SJSA1 (cell line): Measurements from ENCODE around the gene TXNIP. TPM values are rescaled to one million over a fixed set of nuclear protein-coding genes. Genes with fewer than 3 reads are reported as not detected.

Experiments used
- DNase-seq, 2 experiments: peaks; one replicate each; pipeline ENCODE4 v3.0.0-alpha.2; 2015 to 2020; ENCODE audit warnings: low spot score in 2 of 2, low read depth in 1 of 2
- H3K27ac ChIP-seq: fragments of 250-450 bp; sonication (Bioruptor Pico); 2 replicates; pipeline ENCODE4 v1.5.1; 2020; ENCODE audit warnings: mild to moderate bottlenecking, moderate library complexity
- H3K27me3 ChIP-seq: fragments of 250-450 bp; sonication (Bioruptor Pico); replicated peaks from 2 replicates; pipeline ENCODE4 v1.5.1; 2020; ENCODE audit warnings: mild to moderate bottlenecking, moderate library complexity
- H3K36me3 ChIP-seq: fragments of 250-450 bp; sonication (Bioruptor Pico); 2 replicates; pipeline ENCODE4 v1.5.1; 2020; ENCODE audit warnings: mild to moderate bottlenecking
- H3K4me1 ChIP-seq: fragments of 250-450 bp; sonication (Bioruptor Pico); replicated peaks from 2 replicates; pipeline ENCODE4 v1.6.1; 2021; ENCODE audit warnings: mild to moderate bottlenecking
- H3K4me3 ChIP-seq: fragments of 250-450 bp; sonication (Bioruptor Pico); 2 replicates; pipeline ENCODE4 v1.5.1; 2020; ENCODE audit warnings: mild to moderate bottlenecking
- H3K9me3 ChIP-seq: fragments of 250-450 bp; sonication (Bioruptor Pico); replicated peaks from 2 replicates; pipeline ENCODE4 v1.5.1; 2020; ENCODE audit warnings: mild to moderate bottlenecking
- total RNA-seq: library from RNA; depleted of rRNA; stranded (reverse); fragments of >200 nt; shearing (Covaris generic); gene quantifications from 2 replicates; pipeline ENCODE4 v1.2.3, GENCODE V29; 2014

TXNIP gene
- total RNA-seq, 1 experiment from 2014 or later, result 82.5 TPM

GRCh38 chr1:145985129-145985501 is 11.3 kb downstream of the TXNIP start:
- H3K27me3 ChIP-seq, result no peaks in the 10 kb centered on the region
- no peak overlapping the region for H3K4me3 ChIP-seq
- H3K36me3 ChIP-seq, result no peaks in the 10 kb centered on the region
- peaks cover 38% of the 10 kb centered on the region for H3K4me1 ChIP-seq
- H3K27ac ChIP-seq, result peak overlapping the region; percentile 74
- H3K9me3 ChIP-seq, result no peaks in the 10 kb centered on the region
- DNase-seq, result no peak

GRCh38 chr1:145983960-145984830 is 12.2 kb downstream of the TXNIP start:
- Histone ChIP-seq H3K36me3 (no peaks in the 10 kb centered on the region), H3K27ac (peak overlapping the region; percentile 74; the same call in 1 of the 2 replicates), H3K9me3 (no peaks in the 10 kb centered on the region), H3K27me3 (no peaks in the 10 kb centered on the region), H3K4me3 (no peak overlapping the region), H3K4me1 (peaks cover 45% of the 10 kb centered on the region)
- DNase-seq, result no peak

- no peak for DNase-seq
- Histone ChIP-seq H3K27me3 (no peaks in the 10 kb centered on the region), H3K4me1 (peaks cover 55% of the 10 kb centered on the region), H3K9me3 (no peaks in the 10 kb centered on the region), H3K36me3 (no peaks in the 10 kb centered on the region), H3K4me3 (no peak overlapping the region), H3K27ac (no peak overlapping the region)
Observed at GRCh38 chr1:145983206-145983675, 13.1 kb downstream of the TXNIP start.

GRCh38 chr1:145982010-145982723 is 14.2 kb downstream of the TXNIP start:
- H3K4me3 ChIP-seq, result no peak overlapping the region
- H3K27ac ChIP-seq, result no peak overlapping the region
- peaks cover 62% of the 10 kb centered on the region for H3K4me1 ChIP-seq
- no peaks in the 10 kb centered on the region for H3K9me3 ChIP-seq
- 0 out of 2 replicates have a peak, but pooled peaks cover 4% of the 10 kb centered on the region for H3K36me3 ChIP-seq
- H3K27me3 ChIP-seq, result no peaks in the 10 kb centered on the region
- no peak for DNase-seq

GRCh38 chr1:145980457-145980994 is 15.9 kb downstream of the TXNIP start:
- H3K4me1 ChIP-seq, result peaks cover 49% of the 10 kb centered on the region

GRCh38 chr1:145979746-145980456 is 16.5 kb downstream of the TXNIP start:
- 0 out of 2 replicates have a peak, but pooled peaks cover 4% of the 10 kb centered on the region for H3K36me3 ChIP-seq
- no peaks in the 10 kb centered on the region for H3K27me3 ChIP-seq
- H3K27ac ChIP-seq, result peak overlapping the region; percentile 96
- no peak overlapping the region for H3K4me3 ChIP-seq
- H3K9me3 ChIP-seq, result no peaks in the 10 kb centered on the region
- peaks cover 42% of the 10 kb centered on the region for H3K4me1 ChIP-seq
- DNase-seq, result no peak

More at GRCh38 chr1:145980457-145980994, 15.9 kb downstream of the TXNIP start:
- Histone ChIP-seq H3K36me3 (0 out of 2 replicates have a peak, but pooled peaks cover 4% of the 10 kb centered on the region), H3K27ac (peak overlapping the region; percentile 96), H3K4me3 (no peak overlapping the region), H3K27me3 (no peaks in the 10 kb centered on the region), H3K9me3 (no peaks in the 10 kb centered on the region)
- no peak for DNase-seq

GRCh38 chr1:145978854-145979745 is 17.3 kb downstream of the TXNIP start:
- peak overlapping the region; percentile 96 for H3K27ac ChIP-seq
- peaks cover 36% of the 10 kb centered on the region for H3K4me1 ChIP-seq
- DNase-seq, result peak; percentile 98 to 99
- H3K27me3 ChIP-seq, result no peaks in the 10 kb centered on the region
- H3K4me3 ChIP-seq, result peak overlapping the region; percentile 8; the same call in 1 of the 2 replicates
- H3K9me3 ChIP-seq, result no peaks in the 10 kb centered on the region
- H3K36me3 ChIP-seq, result 0 out of 2 replicates have a peak, but pooled peaks cover 4% of the 10 kb centered on the region

GRCh38 chr1:145978471-145978853 is 17.9 kb downstream of the TXNIP start:
- H3K36me3 ChIP-seq, result 0 out of 2 replicates have a peak, but pooled peaks cover 4% of the 10 kb centered on the region
- no peaks in the 10 kb centered on the region for H3K9me3 ChIP-seq
- no peak overlapping the region for H3K4me3 ChIP-seq
- H3K27me3 ChIP-seq, result no peaks in the 10 kb centered on the region
- H3K27ac ChIP-seq, result peak overlapping the region; percentile 96
- DNase-seq, result no peak
- H3K4me1 ChIP-seq, result peaks cover 36% of the 10 kb centered on the region

- peak; percentile 74 to 77 for DNase-seq
- H3K4me1 ChIP-seq, result peaks cover 40% of the 10 kb centered on the region
- H3K36me3 ChIP-seq, result 0 out of 2 replicates have a peak, but pooled peaks cover 4% of the 10 kb centered on the region
- no peak overlapping the region for H3K4me3 ChIP-seq
- H3K9me3 ChIP-seq, result no peaks in the 10 kb centered on the region
- H3K27me3 ChIP-seq, result no peaks in the 10 kb centered on the region
- H3K27ac ChIP-seq, result peak overlapping the region; percentile 96
Observed at GRCh38 chr1:145977486-145978470, 18.6 kb downstream of the TXNIP start.

GRCh38 chr1:145977016-145977415 is 19.4 kb downstream of the TXNIP start:
- no peak for DNase-seq
- H3K9me3 ChIP-seq, result no peaks in the 10 kb centered on the region
- H3K36me3 ChIP-seq, result 0 out of 2 replicates have a peak, but pooled peaks cover 4% of the 10 kb centered on the region
- H3K27me3 ChIP-seq, result no peaks in the 10 kb centered on the region
- H3K4me3 ChIP-seq, result no peak overlapping the region
- peaks cover 47% of the 10 kb centered on the region for H3K4me1 ChIP-seq
- H3K27ac ChIP-seq, result no peak overlapping the region

- DNase-seq, result no peak
- no peak overlapping the region for H3K4me3 ChIP-seq
- H3K36me3 ChIP-seq, result 0 out of 2 replicates have a peak, but pooled peaks cover 4% of the 10 kb centered on the region
- no peak overlapping the region for H3K27ac ChIP-seq
- H3K4me1 ChIP-seq, result peaks cover 41% of the 10 kb centered on the region
- no peaks in the 10 kb centered on the region for H3K9me3 ChIP-seq
- H3K27me3 ChIP-seq, result no peaks in the 10 kb centered on the region
Observed at GRCh38 chr1:145975216-145975615, 21.2 kb downstream of the TXNIP start.
